SK-N-SH treated with all-trans-retinoic acid at 6 μM for 48 hours (cell line): ENCODE data around the gene RGS9.
A peak's percentile ranks its signal among the peaks of the same experiment; 100 is the strongest.

Experiments used
- ATAC-seq: fragments of 200-7000 bp; cut with Tn5 transposase; 3 replicates; pipeline ENCODE4 v1.9.1; 2020; ENCODE audit warnings: mild to moderate bottlenecking, moderate library complexity
- ARNTL ChIP-seq: fragments of 450-650 bp; formaldehyde crosslinking; IDR thresholded peaks from 2 replicates; pipeline ENCODE4 v1.5.0; 2020; ENCODE audit warnings: low read depth, mild to moderate bottlenecking, moderate library complexity, borderline replicate concordance
- BACH2 ChIP-seq: fragments of 250-450 bp; sonication (Bioruptor Pico); IDR thresholded peaks from 2 replicates; pipeline ENCODE4 v1.9.0; 2021; ENCODE audit warnings: mild to moderate bottlenecking, borderline replicate concordance
- ESRRG ChIP-seq: fragments of 250-450 bp; sonication (Bioruptor Pico); IDR thresholded peaks from 2 replicates; pipeline ENCODE4 v1.6.1; 2021; ENCODE audit warnings: mild to moderate bottlenecking
- ISL1 ChIP-seq: fragments of 250-450 bp; sonication (Bioruptor Pico); IDR thresholded peaks from 2 replicates; pipeline ENCODE4 v2.1.2; 2022; ENCODE audit warnings: mild to moderate bottlenecking, moderate library complexity
- OSR1 ChIP-seq: fragments of 250-450 bp; sonication (Bioruptor Pico); IDR thresholded peaks from 2 replicates; pipeline ENCODE4 v1.8.0; 2022; ENCODE audit warnings: moderate library complexity, mild to moderate bottlenecking, inconsistent platforms
- PPARA ChIP-seq: fragments of 250-450 bp; sonication (Bioruptor Pico); IDR thresholded peaks from 2 replicates; pipeline ENCODE4 v1.5.0; 2020; ENCODE audit warnings: mild to moderate bottlenecking, borderline replicate concordance
- RARB ChIP-seq: fragments of 250-450 bp; sonication (Bioruptor Pico); IDR thresholded peaks from 2 replicates; pipeline ENCODE4 v1.8.0; 2021; ENCODE audit warnings: mild to moderate bottlenecking, moderate library complexity
- SNAI2 ChIP-seq: fragments of 250-450 bp; sonication (Bioruptor Pico); IDR thresholded peaks from 2 replicates; pipeline ENCODE4 v1.5.0; 2020; ENCODE audit warnings: mild to moderate bottlenecking, moderate library complexity
- TCF4 ChIP-seq: fragments of 250-450 bp; sonication (Bioruptor Pico); IDR thresholded peaks from 2 replicates; pipeline ENCODE4 v1.8.0; 2021; ENCODE audit warnings: mild to moderate bottlenecking, moderate library complexity, borderline replicate concordance
- TOX ChIP-seq: fragments of 250-450 bp; sonication (Bioruptor Pico); IDR thresholded peaks from 2 replicates; pipeline ENCODE4 v1.8.0; 2021; ENCODE audit warnings: mild to moderate bottlenecking, moderate library complexity, borderline replicate concordance
- ZC3H10 ChIP-seq: fragments of 250-450 bp; sonication (Bioruptor Pico); IDR thresholded peaks from 2 replicates; pipeline ENCODE4 v1.5.1; 2021; ENCODE audit warnings: mild to moderate bottlenecking, moderate library complexity
- ZFP3 ChIP-seq: fragments of 250-450 bp; sonication (Bioruptor Pico); IDR thresholded peaks from 2 replicates; pipeline ENCODE4 v1.5.0; 2020; ENCODE audit warnings: mild to moderate bottlenecking, moderate library complexity
- ZFP30 ChIP-seq: fragments of 450-650 bp; formaldehyde crosslinking; IDR thresholded peaks from 2 replicates; pipeline ENCODE4 v1.5.0; 2022; ENCODE audit warnings: mild to moderate bottlenecking, moderate library complexity
- ZNF565 ChIP-seq: fragments of 450-650 bp; formaldehyde crosslinking; conservative IDR thresholded peaks from 2 replicates; pipeline ENCODE4 v1.5.0; 2020; ENCODE audit warnings: low read depth, mild to moderate bottlenecking, moderate library complexity
- ZNF70 ChIP-seq: fragments of 450-650 bp; formaldehyde crosslinking; IDR thresholded peaks from 2 replicates; pipeline ENCODE4 v1.5.0; 2020; ENCODE audit warnings: mild to moderate bottlenecking, moderate library complexity
- ZNF8 ChIP-seq: fragments of 450-650 bp; formaldehyde crosslinking; IDR thresholded peaks from 2 replicates; pipeline ENCODE4 v1.5.0; 2020; ENCODE audit warnings: mild to moderate bottlenecking, moderate library complexity
- TF ChIP-seq, protein P1 (sequence below): fragments of 250-450 bp; sonication (Bioruptor Pico); IDR thresholded peaks from 2 replicates; pipeline ENCODE4 v1.5.1; 2020; ENCODE audit warnings: low read depth, mild to moderate bottlenecking, moderate library complexity
- TF ChIP-seq, protein P2 (sequence below): fragments of 250-450 bp; sonication (Bioruptor Pico); IDR thresholded peaks from 2 replicates; pipeline ENCODE4 v1.8.0; 2020; ENCODE audit warnings: mild to moderate bottlenecking, moderate library complexity, borderline replicate concordance
- TF ChIP-seq, protein P3 (sequence below): fragments of 250-450 bp; sonication (Bioruptor Pico); IDR thresholded peaks from 2 replicates; pipeline ENCODE4 v1.5.0; 2020; ENCODE audit warnings: mild to moderate bottlenecking, moderate library complexity
- TF ChIP-seq, protein P4 (sequence below): fragments of 250-450 bp; sonication (Bioruptor Pico); IDR thresholded peaks from 2 replicates; pipeline ENCODE4 v1.5.1; 2021; ENCODE audit warnings: mild to moderate bottlenecking, moderate library complexity
- TF ChIP-seq, protein P5 (sequence below): fragments of 250-450 bp; sonication (Bioruptor Pico); IDR thresholded peaks from 2 replicates; pipeline ENCODE4 v1.8.0; 2021; ENCODE audit warnings: low read depth, mild to moderate bottlenecking, moderate library complexity, borderline replicate concordance

The RGS9 gene

DNA sequence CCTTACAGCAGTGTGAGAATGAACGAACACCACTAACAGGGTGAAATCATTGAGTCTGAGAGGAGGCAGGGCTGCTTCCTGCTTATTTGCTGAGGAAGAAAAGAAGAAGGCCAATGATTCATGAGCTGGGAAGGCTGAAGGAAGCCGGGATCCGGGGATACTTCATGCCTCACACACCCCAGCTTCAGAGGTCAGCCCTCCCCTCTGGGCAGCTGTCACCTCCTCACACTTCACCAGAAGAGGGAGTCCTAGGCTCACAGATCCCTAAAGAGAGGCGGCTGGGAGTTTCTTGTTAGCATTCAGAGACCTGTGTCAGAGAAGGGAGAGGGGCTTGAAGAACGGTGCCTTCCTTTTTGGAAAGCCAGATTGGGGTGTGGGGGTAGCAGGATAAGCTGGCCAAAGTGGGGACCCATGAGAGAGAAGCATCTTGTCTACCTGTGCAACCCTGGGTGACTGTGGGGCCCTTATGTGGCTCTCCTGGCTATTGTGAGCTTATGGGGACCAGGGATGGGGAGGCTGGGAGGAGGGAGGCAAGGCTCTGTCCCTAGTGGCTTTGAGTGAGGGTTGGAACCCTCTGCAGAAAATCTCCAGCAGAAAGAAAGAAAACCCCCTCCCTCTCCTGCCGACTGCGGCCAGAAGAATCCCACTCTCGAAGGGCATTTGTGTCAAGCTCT lies 94.6 kb downstream of the RGS9 start:
- ATAC-seq: peak; percentile 79
- TF ChIP-seq TOX (no peak), BACH2 (CRISPR knock-in tag) (no peak), ZFP30 (CRISPR knock-in tag) (no peak), ISL1 (CRISPR knock-in tag) (no peak), RARB (no peak), SNAI2 (no peak), ESRRG (CRISPR knock-in tag) (no peak), ZFP3 (CRISPR knock-in tag) (no peak), TCF4 (CRISPR knock-in tag) (no peak)
- TF ChIP-seq, protein P1, sequence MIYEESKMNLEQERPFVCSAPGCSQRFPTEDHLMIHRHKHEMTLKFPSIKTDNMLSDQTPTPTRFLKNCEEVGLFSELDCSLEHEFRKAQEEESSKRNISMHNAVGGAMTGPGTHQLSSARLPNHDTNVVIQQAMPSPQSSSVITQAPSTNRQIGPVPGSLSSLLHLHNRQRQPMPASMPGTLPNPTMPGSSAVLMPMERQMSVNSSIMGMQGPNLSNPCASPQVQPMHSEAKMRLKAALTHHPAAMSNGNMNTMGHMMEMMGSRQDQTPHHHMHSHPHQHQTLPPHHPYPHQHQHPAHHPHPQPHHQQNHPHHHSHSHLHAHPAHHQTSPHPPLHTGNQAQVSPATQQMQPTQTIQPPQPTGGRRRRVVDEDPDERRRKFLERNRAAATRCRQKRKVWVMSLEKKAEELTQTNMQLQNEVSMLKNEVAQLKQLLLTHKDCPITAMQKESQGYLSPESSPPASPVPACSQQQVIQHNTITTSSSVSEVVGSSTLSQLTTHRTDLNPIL (CRISPR knock-in tag): no peak
- TF ChIP-seq, protein P2, sequence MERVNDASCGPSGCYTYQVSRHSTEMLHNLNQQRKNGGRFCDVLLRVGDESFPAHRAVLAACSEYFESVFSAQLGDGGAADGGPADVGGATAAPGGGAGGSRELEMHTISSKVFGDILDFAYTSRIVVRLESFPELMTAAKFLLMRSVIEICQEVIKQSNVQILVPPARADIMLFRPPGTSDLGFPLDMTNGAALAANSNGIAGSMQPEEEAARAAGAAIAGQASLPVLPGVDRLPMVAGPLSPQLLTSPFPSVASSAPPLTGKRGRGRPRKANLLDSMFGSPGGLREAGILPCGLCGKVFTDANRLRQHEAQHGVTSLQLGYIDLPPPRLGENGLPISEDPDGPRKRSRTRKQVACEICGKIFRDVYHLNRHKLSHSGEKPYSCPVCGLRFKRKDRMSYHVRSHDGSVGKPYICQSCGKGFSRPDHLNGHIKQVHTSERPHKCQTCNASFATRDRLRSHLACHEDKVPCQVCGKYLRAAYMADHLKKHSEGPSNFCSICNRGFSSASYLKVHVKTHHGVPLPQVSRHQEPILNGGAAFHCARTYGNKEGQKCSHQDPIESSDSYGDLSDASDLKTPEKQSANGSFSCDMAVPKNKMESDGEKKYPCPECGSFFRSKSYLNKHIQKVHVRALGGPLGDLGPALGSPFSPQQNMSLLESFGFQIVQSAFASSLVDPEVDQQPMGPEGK: no peak
- TF ChIP-seq, protein P3, sequence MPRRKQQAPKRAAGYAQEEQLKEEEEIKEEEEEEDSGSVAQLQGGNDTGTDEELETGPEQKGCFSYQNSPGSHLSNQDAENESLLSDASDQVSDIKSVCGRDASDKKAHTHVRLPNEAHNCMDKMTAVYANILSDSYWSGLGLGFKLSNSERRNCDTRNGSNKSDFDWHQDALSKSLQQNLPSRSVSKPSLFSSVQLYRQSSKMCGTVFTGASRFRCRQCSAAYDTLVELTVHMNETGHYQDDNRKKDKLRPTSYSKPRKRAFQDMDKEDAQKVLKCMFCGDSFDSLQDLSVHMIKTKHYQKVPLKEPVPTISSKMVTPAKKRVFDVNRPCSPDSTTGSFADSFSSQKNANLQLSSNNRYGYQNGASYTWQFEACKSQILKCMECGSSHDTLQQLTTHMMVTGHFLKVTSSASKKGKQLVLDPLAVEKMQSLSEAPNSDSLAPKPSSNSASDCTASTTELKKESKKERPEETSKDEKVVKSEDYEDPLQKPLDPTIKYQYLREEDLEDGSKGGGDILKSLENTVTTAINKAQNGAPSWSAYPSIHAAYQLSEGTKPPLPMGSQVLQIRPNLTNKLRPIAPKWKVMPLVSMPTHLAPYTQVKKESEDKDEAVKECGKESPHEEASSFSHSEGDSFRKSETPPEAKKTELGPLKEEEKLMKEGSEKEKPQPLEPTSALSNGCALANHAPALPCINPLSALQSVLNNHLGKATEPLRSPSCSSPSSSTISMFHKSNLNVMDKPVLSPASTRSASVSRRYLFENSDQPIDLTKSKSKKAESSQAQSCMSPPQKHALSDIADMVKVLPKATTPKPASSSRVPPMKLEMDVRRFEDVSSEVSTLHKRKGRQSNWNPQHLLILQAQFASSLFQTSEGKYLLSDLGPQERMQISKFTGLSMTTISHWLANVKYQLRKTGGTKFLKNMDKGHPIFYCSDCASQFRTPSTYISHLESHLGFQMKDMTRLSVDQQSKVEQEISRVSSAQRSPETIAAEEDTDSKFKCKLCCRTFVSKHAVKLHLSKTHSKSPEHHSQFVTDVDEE (CRISPR knock-in tag): no peak
- TF ChIP-seq, protein P4, sequence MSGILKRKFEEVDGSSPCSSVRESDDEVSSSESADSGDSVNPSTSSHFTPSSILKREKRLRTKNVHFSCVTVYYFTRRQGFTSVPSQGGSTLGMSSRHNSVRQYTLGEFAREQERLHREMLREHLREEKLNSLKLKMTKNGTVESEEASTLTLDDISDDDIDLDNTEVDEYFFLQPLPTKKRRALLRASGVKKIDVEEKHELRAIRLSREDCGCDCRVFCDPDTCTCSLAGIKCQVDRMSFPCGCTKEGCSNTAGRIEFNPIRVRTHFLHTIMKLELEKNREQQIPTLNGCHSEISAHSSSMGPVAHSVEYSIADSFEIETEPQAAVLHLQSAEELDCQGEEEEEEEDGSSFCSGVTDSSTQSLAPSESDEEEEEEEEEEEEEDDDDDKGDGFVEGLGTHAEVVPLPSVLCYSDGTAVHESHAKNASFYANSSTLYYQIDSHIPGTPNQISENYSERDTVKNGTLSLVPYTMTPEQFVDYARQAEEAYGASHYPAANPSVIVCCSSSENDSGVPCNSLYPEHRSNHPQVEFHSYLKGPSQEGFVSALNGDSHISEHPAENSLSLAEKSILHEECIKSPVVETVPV (CRISPR knock-in tag): no peak
- TF ChIP-seq, all 23 proteins: peak for 0

DNA sequence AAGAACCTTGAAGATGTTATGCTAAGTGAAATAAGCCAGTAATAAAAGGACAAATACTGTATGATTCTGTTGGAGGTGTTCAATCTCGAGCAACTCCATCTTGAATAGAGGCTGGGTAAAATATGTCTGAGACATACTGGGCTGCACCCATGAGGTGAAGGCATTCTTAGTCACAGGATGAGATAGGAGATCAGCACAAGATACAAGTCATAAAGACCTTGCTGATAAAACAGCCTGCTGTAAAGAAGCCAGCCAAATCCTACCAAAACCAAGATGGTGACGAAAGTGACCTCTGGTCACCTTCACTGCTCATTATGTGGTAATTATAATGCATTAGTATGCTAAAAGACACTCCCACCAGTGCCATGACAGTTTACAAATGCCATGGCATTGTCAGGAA lies 98.1 kb downstream of the RGS9 start:
- no peak for TF ChIP-seq ZNF565 (CRISPR knock-in tag)
- TF ChIP-seq ZFP30 (CRISPR knock-in tag): no peak
- TF ChIP-seq ZC3H10 (CRISPR knock-in tag): no peak
- TF ChIP-seq, protein P2: no peak
- TF ChIP-seq, protein P5, sequence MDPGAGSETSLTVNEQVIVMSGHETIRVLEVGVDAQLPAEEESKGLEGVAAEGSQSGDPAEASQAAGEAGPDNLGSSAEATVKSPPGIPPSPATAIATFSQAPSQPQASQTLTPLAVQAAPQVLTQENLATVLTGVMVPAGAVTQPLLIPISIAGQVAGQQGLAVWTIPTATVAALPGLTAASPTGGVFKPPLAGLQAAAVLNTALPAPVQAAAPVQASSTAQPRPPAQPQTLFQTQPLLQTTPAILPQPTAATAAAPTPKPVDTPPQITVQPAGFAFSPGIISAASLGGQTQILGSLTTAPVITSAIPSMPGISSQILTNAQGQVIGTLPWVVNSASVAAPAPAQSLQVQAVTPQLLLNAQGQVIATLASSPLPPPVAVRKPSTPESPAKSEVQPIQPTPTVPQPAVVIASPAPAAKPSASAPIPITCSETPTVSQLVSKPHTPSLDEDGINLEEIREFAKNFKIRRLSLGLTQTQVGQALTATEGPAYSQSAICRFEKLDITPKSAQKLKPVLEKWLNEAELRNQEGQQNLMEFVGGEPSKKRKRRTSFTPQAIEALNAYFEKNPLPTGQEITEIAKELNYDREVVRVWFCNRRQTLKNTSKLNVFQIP (CRISPR knock-in tag): no peak
- TF ChIP-seq PPARA (CRISPR knock-in tag): no peak
- TF ChIP-seq ESRRG (CRISPR knock-in tag): no peak
- TF ChIP-seq ISL1 (CRISPR knock-in tag): no peak
- TF ChIP-seq ZFP3 (CRISPR knock-in tag): no peak
- TF ChIP-seq OSR1 (CRISPR knock-in tag): no peak
- TF ChIP-seq SNAI2: no peak
- no peak for TF ChIP-seq RARB
- TF ChIP-seq, protein P4 (CRISPR knock-in tag): no peak
- TF ChIP-seq ZNF8 (CRISPR knock-in tag): no peak
- no peak for TF ChIP-seq ZNF70 (CRISPR knock-in tag)
- TF ChIP-seq ARNTL (CRISPR knock-in tag): no peak
- TF ChIP-seq, protein P1 (CRISPR knock-in tag): no peak
- TF ChIP-seq TCF4 (CRISPR knock-in tag): no peak
- TF ChIP-seq BACH2 (CRISPR knock-in tag): no peak
- TF ChIP-seq, all 23 proteins: peak for 0

More for the DNA sequence above, 98.1 kb downstream of the RGS9 start:
- ATAC-seq: no peak
